Karpas-422 (cell line): ENCODE data around the gene SMTNL1. TPM values are rescaled to one million over a fixed set of nuclear protein-coding genes. Genes with fewer than 3 reads are reported as not detected.

Experiments used
- DNase-seq: peaks from one replicate; pipeline ENCODE4 v3.0.0-alpha.2; 2015
- H2AFZ ChIP-seq: fragments of 200-600 bp; sonication (generic); 2 replicates; pipeline ENCODE4 v1.6.1; 2014; ENCODE audit warnings: antibody characterized with exemption, low read length, mixed read lengths
- H3K27ac ChIP-seq: fragments of 200-600 bp; sonication (generic); 2 replicates; pipeline ENCODE4 v1.5.1; 2014; ENCODE audit warnings: mild to moderate bottlenecking, low read length, moderate library complexity
- H3K27me3 ChIP-seq: fragments of 200-600 bp; sonication (generic); 2 replicates; pipeline ENCODE4 v1.6.1; 2014; ENCODE audit warnings: low read length, mixed read lengths
- H3K36me3 ChIP-seq: fragments of 200-600 bp; sonication (generic); 2 replicates; pipeline ENCODE4 v1.6.1; 2014; ENCODE audit warnings: low read length, mixed read lengths; ENCODE audit not compliant: insufficient read depth
- H3K4me1 ChIP-seq: fragments of 200-600 bp; sonication (generic); 2 replicates; pipeline ENCODE4 v1.6.1; 2014; ENCODE audit warnings: mild to moderate bottlenecking, low read length, mixed read lengths
- H3K4me2 ChIP-seq: fragments of 200-600 bp; sonication (generic); 2 replicates; pipeline ENCODE4 v1.6.1; 2014; ENCODE audit warnings: low read length, low read depth, mild to moderate bottlenecking; ENCODE audit not compliant: poor library complexity, severe bottlenecking
- H3K4me3 ChIP-seq: fragments of 200-600 bp; sonication (generic); 2 replicates; pipeline ENCODE4 v1.5.1; 2014; ENCODE audit warnings: mild to moderate bottlenecking, antibody characterized with exemption, low read length, mixed read lengths
- H3K79me2 ChIP-seq: fragments of 200-600 bp; sonication (generic); 2 replicates; pipeline ENCODE4 v1.6.1; 2014; ENCODE audit warnings: mild to moderate bottlenecking, low read length, mixed read lengths
- H3K9ac ChIP-seq: fragments of 200-600 bp; sonication (generic); 2 replicates; pipeline ENCODE4 v1.6.0; 2014; ENCODE audit warnings: low read length
- H3K9me2 ChIP-seq: fragments of 200-600 bp; sonication (generic), shearing (Covaris generic); replicated peaks from 2 replicates; pipeline ENCODE4 v1.6.0; 2014; ENCODE audit warnings: mild to moderate bottlenecking, low read length, moderate library complexity; ENCODE audit not compliant: insufficient read depth
- H3K9me3 ChIP-seq: fragments of 300-700, 200-600 bp; sonication (generic); 2 replicates; pipeline ENCODE4 v1.6.1; 2014; ENCODE audit warnings: low read length, mixed read lengths
- H4K20me1 ChIP-seq: fragments of 200-600 bp; sonication (generic); 2 replicates; pipeline ENCODE4 v1.6.1; 2014; ENCODE audit warnings: mild to moderate bottlenecking, antibody characterized with exemption, low read length, low read depth; ENCODE audit not compliant: insufficient read depth
- total RNA-seq: library from RNA; depleted of rRNA; stranded (reverse); fragments of >200 nt; shearing (Covaris generic); gene quantifications from 2 replicates; pipeline ENCODE4 v1.2.3, GENCODE V29; 2014; ENCODE audit warnings: low replicate concordance

The SMTNL1 gene
- total RNA-seq, 1 experiment from 2014 or later = not detected

DNA sequence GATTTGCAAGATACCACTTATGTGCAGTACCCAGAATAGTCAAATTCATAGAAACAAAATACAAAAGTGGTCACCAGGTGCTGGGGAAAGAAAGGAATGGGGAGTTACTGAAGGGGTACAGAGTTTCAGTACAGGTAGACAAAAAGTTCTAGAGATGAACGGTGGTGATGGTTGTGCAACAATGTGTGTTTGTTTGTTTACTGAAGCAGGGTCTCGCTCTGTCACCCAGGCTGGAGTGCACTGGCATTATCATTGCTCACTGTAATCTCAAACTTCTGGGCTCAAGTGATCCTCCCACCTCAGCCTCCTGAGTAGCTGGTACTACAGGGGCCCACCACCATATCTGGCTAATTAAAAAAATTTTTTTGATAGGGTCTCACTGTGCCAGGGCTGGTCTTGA lies 18.0 kb downstream of the SMTNL1 start:
- Histone ChIP-seq H3K9me2 (no peaks in the 10 kb centered on the region), H3K36me3 (peaks cover 32% of the 10 kb centered on the region; the same call in 1 of the 2 replicates), H3K79me2 (0 out of 2 replicates have a peak, but pooled peaks cover 4% of the 10 kb centered on the region), H3K27me3 (no peaks in the 10 kb centered on the region), H3K9ac (no peak overlapping the region), H3K27ac (no peak overlapping the region), H4K20me1 (no peaks in the 10 kb centered on the region), H3K4me2 (no peak overlapping the region), H3K9me3 (no peaks in the 10 kb centered on the region), H2AFZ (no peak overlapping the region), H3K4me3 (no peak overlapping the region), H3K4me1 (no peaks in the 10 kb centered on the region)
- DNase-seq = no peak

DNA sequence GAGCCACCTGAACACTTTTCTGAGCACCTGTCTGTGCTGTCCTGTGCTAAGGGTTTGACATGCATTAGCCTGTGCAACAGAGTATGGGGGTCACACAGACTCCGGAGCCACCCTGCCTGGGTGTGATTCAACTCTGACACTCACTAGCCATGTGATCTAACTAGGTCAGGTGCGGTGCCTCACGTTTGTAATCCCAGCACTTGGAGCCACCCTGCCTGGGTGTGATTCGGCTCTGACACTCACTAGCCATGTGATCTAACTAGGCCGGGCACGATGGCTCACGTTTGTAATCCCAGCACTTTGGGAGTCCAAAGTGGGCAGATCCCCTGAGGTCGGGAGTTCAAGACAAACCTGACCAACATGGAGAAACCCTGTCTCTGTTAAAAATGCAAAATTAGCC lies 18.6 kb downstream of the SMTNL1 start:
- DNase-seq = no peak
- no peak overlapping the region for H2AFZ ChIP-seq
- H3K4me2 ChIP-seq = no peak overlapping the region
- no peak overlapping the region for H3K9ac ChIP-seq
- H3K36me3 ChIP-seq = peaks cover 32% of the 10 kb centered on the region; the same call in 1 of the 2 replicates
- H3K27ac ChIP-seq = no peak overlapping the region
- H3K9me2 ChIP-seq = no peaks in the 10 kb centered on the region
- H3K79me2 ChIP-seq = peaks cover 7% of the 10 kb centered on the region
- H3K9me3 ChIP-seq = no peaks in the 10 kb centered on the region
- no peak overlapping the region for H3K4me3 ChIP-seq
- H3K27me3 ChIP-seq = no peaks in the 10 kb centered on the region
- no peaks in the 10 kb centered on the region for H3K4me1 ChIP-seq
- no peaks in the 10 kb centered on the region for H4K20me1 ChIP-seq

DNA sequence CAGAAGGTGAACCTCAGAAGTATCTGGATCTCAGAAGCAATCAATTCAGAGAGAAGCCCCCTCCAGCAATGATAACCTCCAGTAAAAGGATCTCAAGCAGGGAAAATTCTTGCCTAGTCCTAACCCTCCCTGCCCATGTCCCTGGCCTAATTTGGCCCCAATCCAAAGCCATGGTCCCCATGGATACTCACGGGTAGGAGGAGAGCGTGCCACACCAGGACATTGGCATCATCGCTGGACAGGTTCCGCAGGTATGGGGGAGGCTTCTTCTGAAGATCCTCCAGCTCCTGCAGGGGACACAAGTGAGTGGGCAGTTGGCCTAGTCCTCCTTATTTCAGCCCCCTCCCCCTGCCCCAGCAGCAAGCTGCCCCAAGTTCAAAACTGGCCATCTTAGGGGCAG lies 22.8 kb downstream of the SMTNL1 start:
- H3K9ac ChIP-seq = no peak overlapping the region
- H3K9me2 ChIP-seq = no peaks in the 10 kb centered on the region
- no peaks in the 10 kb centered on the region for H3K27me3 ChIP-seq
- H3K27ac ChIP-seq = no peak overlapping the region
- no peak overlapping the region for H3K4me3 ChIP-seq
- no peak for DNase-seq
- no peak overlapping the region for H3K4me2 ChIP-seq
- no peaks in the 10 kb centered on the region for H3K4me1 ChIP-seq
- peaks cover 18% of the 10 kb centered on the region; the same call in 1 of the 2 replicates for H3K36me3 ChIP-seq
- no peak overlapping the region for H2AFZ ChIP-seq
- H3K79me2 ChIP-seq = peaks cover 46% of the 10 kb centered on the region
- no peaks in the 10 kb centered on the region for H4K20me1 ChIP-seq
- H3K9me3 ChIP-seq = no peaks in the 10 kb centered on the region

DNA sequence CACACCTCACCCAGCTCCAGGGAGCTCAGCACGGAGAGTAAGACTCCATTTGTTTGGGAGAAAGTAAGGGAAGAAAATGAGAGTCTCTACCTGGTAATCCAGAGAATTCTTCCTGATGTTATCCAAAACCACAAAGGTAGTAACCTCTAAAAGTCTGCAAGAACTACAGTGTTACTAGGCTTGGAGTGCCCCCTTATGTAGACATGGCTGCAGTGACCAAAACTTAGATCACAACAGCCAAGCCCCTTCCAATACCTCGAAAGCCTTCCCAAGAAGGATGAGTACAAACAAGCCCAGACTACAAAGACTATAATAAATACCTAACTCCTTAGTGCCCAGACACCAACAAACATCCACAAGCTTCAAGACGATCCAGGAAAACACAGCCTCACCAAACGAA lies 25.2 kb downstream of the SMTNL1 start:
- H3K27ac ChIP-seq = no peak overlapping the region
- no peak overlapping the region for H3K4me2 ChIP-seq
- H3K9me2 ChIP-seq = no peaks in the 10 kb centered on the region
- no peaks in the 10 kb centered on the region for H4K20me1 ChIP-seq
- H3K9ac ChIP-seq = no peak overlapping the region
- H3K9me3 ChIP-seq = no peaks in the 10 kb centered on the region
- H3K4me1 ChIP-seq = peaks cover 13% of the 10 kb centered on the region
- no peak for DNase-seq
- no peak overlapping the region for H2AFZ ChIP-seq
- H3K27me3 ChIP-seq = no peaks in the 10 kb centered on the region
- no peak overlapping the region for H3K4me3 ChIP-seq
- H3K36me3 ChIP-seq = peaks cover 16% of the 10 kb centered on the region; the same call in 1 of the 2 replicates
- peaks cover 68% of the 10 kb centered on the region for H3K79me2 ChIP-seq

DNA sequence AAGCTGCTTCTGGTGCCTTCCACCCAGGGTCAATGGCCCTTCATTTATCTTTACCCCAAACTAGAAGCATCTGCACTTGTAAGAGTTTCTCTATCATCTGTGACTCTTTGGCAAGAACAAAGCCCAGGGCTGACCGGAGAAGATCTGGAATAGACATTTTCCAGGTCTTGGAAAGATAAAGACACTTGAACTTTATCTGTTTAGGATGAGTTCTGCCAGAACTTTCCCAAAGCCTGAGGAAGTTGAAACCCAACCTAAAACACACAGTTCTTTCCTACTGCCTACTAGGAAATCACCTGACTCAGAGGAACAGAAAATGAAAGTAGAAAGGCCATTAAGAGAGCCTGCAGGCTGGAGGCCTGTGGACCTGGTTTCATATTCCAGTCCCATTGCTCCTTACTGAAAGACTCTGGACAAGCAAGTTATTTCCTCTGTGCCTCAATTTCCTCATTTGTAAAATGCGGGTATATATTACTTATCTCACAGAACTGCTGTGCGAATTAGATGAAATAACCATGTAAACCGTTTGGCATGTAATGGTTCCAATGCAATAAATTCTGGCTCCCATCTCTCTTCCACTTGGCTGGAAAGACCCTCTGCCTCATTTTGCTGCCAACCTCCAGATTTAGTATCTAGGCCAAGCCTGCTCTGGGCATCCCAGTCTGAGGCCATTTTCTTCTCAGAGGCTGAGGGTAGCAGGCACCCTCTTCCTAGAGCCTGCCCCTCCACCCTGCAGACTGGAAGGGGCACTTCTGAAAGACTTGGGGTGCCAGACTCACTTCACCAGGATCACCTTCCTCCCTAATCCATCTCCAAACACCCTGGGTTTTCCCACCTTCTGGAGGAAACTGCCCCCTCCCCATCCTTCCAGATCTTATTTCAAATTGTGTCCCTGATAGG lies 28.9 kb downstream of the SMTNL1 start:
- Histone ChIP-seq H3K4me1 (peaks cover 19% of the 10 kb centered on the region), H3K9ac (peak overlapping the region; percentile 98), H4K20me1 (no peaks in the 10 kb centered on the region), H2AFZ (no peak overlapping the region; the same call in 1 of the 2 replicates), H3K9me3 (no peaks in the 10 kb centered on the region), H3K36me3 (no peaks in the 10 kb centered on the region; the same call in 1 of the 2 replicates), H3K79me2 (peaks cover 59% of the 10 kb centered on the region), H3K27me3 (no peaks in the 10 kb centered on the region), H3K4me2 (peak overlapping the region; percentile 93), H3K4me3 (peak overlapping the region; percentile 100), H3K27ac (peak overlapping the region; percentile 71), H3K9me2 (no peaks in the 10 kb centered on the region)
- DNase-seq = peak; percentile 74

DNA sequence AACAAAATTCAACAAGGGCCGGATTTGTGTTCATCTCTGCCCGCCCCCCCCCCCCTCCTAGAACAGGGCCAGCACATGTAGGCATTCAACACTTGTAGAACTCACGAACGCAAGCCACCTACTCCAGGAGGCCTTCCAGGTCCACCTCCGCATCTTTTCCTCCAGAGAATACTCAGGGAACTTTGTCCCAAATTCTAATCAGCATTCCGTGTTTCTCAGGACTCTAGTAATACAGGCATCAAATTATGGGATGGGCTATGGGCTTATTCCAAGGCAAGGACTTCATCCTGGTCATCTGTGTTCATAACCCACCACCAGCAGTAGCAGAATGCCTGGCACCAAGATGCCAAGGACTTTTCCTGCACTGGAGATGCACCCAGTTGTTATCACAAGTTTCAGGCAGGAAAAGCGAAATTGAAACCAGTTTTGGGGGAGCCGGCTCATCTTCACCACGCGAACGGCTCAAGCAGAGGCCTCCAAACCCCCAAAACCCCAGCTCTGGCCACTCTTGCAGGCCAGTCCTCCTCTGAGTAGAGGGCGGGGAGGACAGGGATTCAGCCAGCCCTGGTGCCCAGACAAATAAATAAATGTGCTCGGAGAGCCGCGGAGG lies 29.6 kb downstream of the SMTNL1 start:
- peaks cover 51% of the 10 kb centered on the region for H3K79me2 ChIP-seq
- peaks cover 19% of the 10 kb centered on the region for H3K4me1 ChIP-seq
- peak overlapping the region; percentile 71 for H3K27ac ChIP-seq
- H3K27me3 ChIP-seq = no peaks in the 10 kb centered on the region
- no peaks in the 10 kb centered on the region; the same call in 1 of the 2 replicates for H3K36me3 ChIP-seq
- H4K20me1 ChIP-seq = no peaks in the 10 kb centered on the region
- H3K9me2 ChIP-seq = no peaks in the 10 kb centered on the region
- H3K4me3 ChIP-seq = peak overlapping the region; percentile 100
- H2AFZ ChIP-seq = peak overlapping the region; percentile 83; the same call in 1 of the 2 replicates
- H3K4me2 ChIP-seq = peak overlapping the region; percentile 93
- peak; percentile 63 for DNase-seq
- no peaks in the 10 kb centered on the region for H3K9me3 ChIP-seq
- H3K9ac ChIP-seq = peak overlapping the region; percentile 98

DNA sequence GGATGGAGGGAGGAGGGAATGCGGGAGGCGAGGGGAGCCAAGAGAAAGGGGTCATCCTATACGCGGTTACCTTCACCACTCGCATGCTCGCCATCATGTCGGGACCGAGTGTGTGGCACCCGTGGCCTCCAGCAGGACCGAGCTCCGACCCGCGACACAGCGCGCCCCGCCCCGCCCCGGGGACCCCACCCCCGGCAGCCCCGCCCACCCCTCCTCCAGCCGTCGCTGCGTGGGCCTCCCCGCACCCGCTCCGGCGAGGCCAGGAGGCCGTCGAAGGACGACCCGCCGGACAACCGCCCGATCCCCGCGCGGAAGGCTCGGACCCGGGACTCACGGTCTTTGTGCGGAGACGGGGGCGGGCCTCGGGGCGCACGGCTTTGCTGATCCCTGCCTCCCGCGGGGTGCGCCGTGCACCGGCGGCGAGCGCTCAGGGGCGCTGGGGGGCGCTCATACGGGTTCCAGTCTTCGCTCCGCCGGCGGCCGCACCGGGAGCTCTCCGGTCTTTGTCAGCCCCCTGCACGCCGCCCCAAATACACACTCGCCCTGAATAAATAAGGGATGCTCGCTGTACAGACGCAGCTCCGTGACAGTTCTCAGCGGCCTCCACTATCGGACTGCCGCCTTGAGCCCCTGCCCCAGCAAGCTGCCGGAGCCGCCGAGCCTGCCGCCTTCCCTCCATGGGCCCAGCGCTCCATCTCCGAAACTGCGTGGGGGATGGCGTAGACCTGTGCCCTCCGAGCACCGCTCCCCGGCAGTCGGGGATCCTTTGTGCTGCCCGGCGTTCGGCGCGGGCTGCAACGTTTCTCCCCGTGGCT lies 30.3 kb downstream of the SMTNL1 start, which contains the start of gene UBE2L6:
TSS of gene UBE2L6 (minus strand) at position 158 of the 815 bp plus-strand sequence. CDS start at position 97, 61 bp downstream.
- H3K4me2 ChIP-seq = peak within 1 kb of the TSS; percentile 93
- peak within 1 kb of the TSS; percentile 98 for H3K9ac ChIP-seq
- no peaks in the 10 kb centered on the region for H3K9me2 ChIP-seq
- H3K79me2 ChIP-seq = peaks cover 44% of the 10 kb centered on the region
- H3K36me3 ChIP-seq = no peaks in the 10 kb centered on the region; the same call in 1 of the 2 replicates
- no peaks in the 10 kb centered on the region for H3K27me3 ChIP-seq
- no peaks in the 10 kb centered on the region for H3K9me3 ChIP-seq
- peak within 1 kb of the TSS; percentile 100 for H3K4me3 ChIP-seq
- H4K20me1 ChIP-seq = no peaks in the 10 kb centered on the region
- peaks cover 19% of the 10 kb centered on the region for H3K4me1 ChIP-seq
- DNase-seq = peak; percentile 95
- H2AFZ ChIP-seq = peak within 1 kb of the TSS; percentile 99
- H3K27ac ChIP-seq = peak within 1 kb of the TSS; percentile 71
